Esophagus squamous epithelium (tissue), 4 donors: ENCODE results near the gene SLF2.

ENCODE experiments used
- POLR2A ChIP-seq, 4 donors: fragments of 450-650 bp; IDR thresholded peaks; one replicate each; pipeline ENCODE4 v1.6.1; 2017; ENCODE audit warnings: antibody characterized with exemption in 4 of 4, mild to moderate bottlenecking in 4 of 4, moderate library complexity in 3 of 4
- TF ChIP-seq, protein P1 (sequence below), 6 experiments: fragments of 450-650 bp in 4 of 6; fragments of 200-600 bp in 2 of 6; sonication (generic) in 2 of 6; IDR thresholded peaks; one replicate each; pipeline ENCODE4 v1.5.1; 2016 to 2019; ENCODE audit warnings: antibody characterized with exemption in 6 of 6, mild to moderate bottlenecking in 4 of 6, moderate library complexity in 4 of 6

DNA sequence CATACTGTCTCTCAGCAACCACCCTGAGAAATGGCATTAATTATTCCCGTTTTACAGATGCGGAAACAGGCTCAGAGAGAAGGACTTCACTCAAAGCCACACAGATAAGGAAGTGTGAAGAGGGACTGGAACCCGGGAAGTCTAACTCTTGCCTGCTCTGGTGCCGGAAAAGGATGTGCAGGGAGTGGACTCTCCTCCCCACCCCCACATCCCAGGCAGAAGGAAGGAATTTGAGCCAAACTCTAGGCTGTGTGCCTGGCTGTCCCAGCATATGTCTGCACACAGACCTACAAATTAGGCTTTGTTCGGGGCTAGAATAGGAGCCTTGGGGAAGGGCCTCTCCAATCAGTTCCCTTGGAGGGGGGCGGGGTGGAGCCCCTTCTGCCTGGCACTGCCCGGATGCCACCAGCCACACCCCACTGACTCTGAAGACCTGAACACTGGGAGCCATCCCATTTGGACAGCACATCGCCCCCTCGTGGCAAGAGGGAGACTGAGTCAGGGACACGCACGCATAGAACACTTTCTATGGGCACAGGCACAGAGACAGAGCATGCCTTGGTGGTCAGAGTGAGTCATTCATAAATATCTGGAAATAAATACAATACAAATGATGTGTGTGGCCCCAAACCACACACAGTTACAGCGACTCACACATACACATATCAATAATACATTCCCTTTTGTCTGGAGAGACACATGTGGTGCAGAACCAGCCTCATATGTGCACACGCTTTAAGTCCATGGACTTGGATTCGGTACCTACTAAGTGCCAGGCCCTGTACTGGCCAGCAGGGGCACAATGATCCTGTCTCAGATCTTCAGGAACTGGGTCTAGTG, 100.0 kb downstream of the SLF2 start:
- no peak for TF ChIP-seq POLR2A (IDR thresholded peaks at IDR 0.05)
- TF ChIP-seq, protein P1, sequence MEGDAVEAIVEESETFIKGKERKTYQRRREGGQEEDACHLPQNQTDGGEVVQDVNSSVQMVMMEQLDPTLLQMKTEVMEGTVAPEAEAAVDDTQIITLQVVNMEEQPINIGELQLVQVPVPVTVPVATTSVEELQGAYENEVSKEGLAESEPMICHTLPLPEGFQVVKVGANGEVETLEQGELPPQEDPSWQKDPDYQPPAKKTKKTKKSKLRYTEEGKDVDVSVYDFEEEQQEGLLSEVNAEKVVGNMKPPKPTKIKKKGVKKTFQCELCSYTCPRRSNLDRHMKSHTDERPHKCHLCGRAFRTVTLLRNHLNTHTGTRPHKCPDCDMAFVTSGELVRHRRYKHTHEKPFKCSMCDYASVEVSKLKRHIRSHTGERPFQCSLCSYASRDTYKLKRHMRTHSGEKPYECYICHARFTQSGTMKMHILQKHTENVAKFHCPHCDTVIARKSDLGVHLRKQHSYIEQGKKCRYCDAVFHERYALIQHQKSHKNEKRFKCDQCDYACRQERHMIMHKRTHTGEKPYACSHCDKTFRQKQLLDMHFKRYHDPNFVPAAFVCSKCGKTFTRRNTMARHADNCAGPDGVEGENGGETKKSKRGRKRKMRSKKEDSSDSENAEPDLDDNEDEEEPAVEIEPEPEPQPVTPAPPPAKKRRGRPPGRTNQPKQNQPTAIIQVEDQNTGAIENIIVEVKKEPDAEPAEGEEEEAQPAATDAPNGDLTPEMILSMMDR (IDR thresholded peaks at IDR 0.05) = peak; percentile 73 to 92 (median 88)
